Stimulated activated CD4-positive, alpha-beta T cell treated with anti-CD3 and anti-CD28 coated beads, Interleukin-15, amount 100 ng/mL, for 1 hour (primary cell): ENCODE measurements around the gene TCAP.
A peak's percentile ranks its signal among the peaks of the same experiment; 100 is the strongest.
"Not testable (repeated sequence)": the region's sequence is repeated elsewhere in the genome, so short reads cannot be mapped to it uniquely, and the experiment has no call there.

ENCODE experiments used
- DNase-seq, 2 donors: peaks; one replicate each; pipeline ENCODE4 v3.0.0-alpha.2; 2020; ENCODE audit warnings: low read depth in 1 of 2, low spot score in 1 of 2

The TCAP gene

GRCh38 chr17:39678340-39679116, 13.4 kb downstream of the TCAP start:
- no peak for DNase-seq

- no peak for DNase-seq
Measured at GRCh38 chr17:39679521-39680192, 14.5 kb downstream of the TCAP start.

- no peak for DNase-seq
Measured at GRCh38 chr17:39683295-39683939, 18.3 kb downstream of the TCAP start.

- DNase-seq = no peak
Measured at GRCh38 chr17:39684369-39685192, 19.4 kb downstream of the TCAP start.

- no peak for DNase-seq
Measured at GRCh38 chr17:39687101-39687545, 22.0 kb downstream of the TCAP start.

- DNase-seq = peak; percentile 55 to 62
Measured at GRCh38 chr17:39687546-39688474, 22.7 kb downstream of the TCAP start, which contains the start of gene PGAP3. Gene PGAP3, minus strand, starts transcription at chr17:39688057. Its CDS starts 43 bp downstream, at chr17:39688014.

GRCh38 chr17:39688475-39688835, 23.3 kb downstream of the TCAP start:
- DNase-seq = no peak

- DNase-seq = no peak
Measured at GRCh38 chr17:39688945-39689344, 23.8 kb downstream of the TCAP start.

- no peak for DNase-seq
Measured at GRCh38 chr17:39694593-39694992, 29.4 kb downstream of the TCAP start.

GRCh38 chr17:39695089-39695474, 29.9 kb downstream of the TCAP start:
- DNase-seq = no peak

GRCh38 chr17:39696731-39697130, 31.6 kb downstream of the TCAP start:
- DNase-seq = no peak

- DNase-seq = no peak
Measured at GRCh38 chr17:39697961-39698360, 32.8 kb downstream of the TCAP start.

- not testable (repeated sequence) for DNase-seq
Measured at GRCh38 chr17:39699157-39699817, 34.1 kb downstream of the TCAP start.

- no peak for DNase-seq
Measured at GRCh38 chr17:39699818-39700147, 34.6 kb downstream of the TCAP start, which contains the start of gene ERBB2. Gene ERBB2, plus strand, starts transcription at chr17:39700064. Its CDS starts 175 bp downstream, at chr17:39700239.

- DNase-seq = no peak
Measured at GRCh38 chr17:39700148-39700987, 35.2 kb downstream of the TCAP start.

GRCh38 chr17:39701012-39701783, 36.0 kb downstream of the TCAP start:
- no peak for DNase-seq

- DNase-seq = no peak
Measured at GRCh38 chr17:39701784-39702422, 36.8 kb downstream of the TCAP start.
